ENCODE data around the gene CREG2. TPM values are rescaled to one million over a fixed set of nuclear protein-coding genes. Genes with fewer than 3 reads are reported as not detected.

Gene CREG2
- total RNA-seq, 4 donors from 2014 or later = not detected

- WGBS, 2 donors = 93 to 96% methylated on average over 7 of the region's 7 CpGs
- intact Hi-C loops (cut with DNase I; ENCODE audit: low total_unique reads) = no loop called here
- peak in 1 of 2 donors; percentile 15 for DNase-seq (ENCODE audit: low spot score in 2 of 2)
- TF ChIP-seq CTCF (IDR thresholded peaks at IDR 0.05) (no peak), POLR2A (IDR thresholded peaks at IDR 0.05) (no peak)
- no peak overlapping the region for H3K4me3 ChIP-seq (ENCODE audit: low read depth, poor library complexity, severe bottlenecking)
Measured at GRCh38 chr2:101359410-101359954, 27.8 kb downstream of the CREG2 start.

- H3K4me3 ChIP-seq (ENCODE audit: low read depth, poor library complexity, severe bottlenecking) = no peak overlapping the region
- intact Hi-C loops (cut with DNase I; ENCODE audit: low total_unique reads) = no loop called here
- TF ChIP-seq POLR2A (IDR thresholded peaks at IDR 0.05) (no peak), CTCF (IDR thresholded peaks at IDR 0.05) (no peak)
- no peak for DNase-seq (ENCODE audit: low spot score in 2 of 2)
Measured at GRCh38 chr2:101357376-101357775, 29.9 kb downstream of the CREG2 start.

- intact Hi-C loops (cut with DNase I; ENCODE audit: low total_unique reads) = no loop called here
- TF ChIP-seq CTCF (IDR thresholded peaks at IDR 0.05) (no peak), POLR2A (IDR thresholded peaks at IDR 0.05) (no peak)
- DNase-seq (ENCODE audit: low spot score in 2 of 2) = no peak
- H3K4me3 ChIP-seq (ENCODE audit: low read depth, poor library complexity, severe bottlenecking) = no peak overlapping the region
- WGBS, 2 donors = 73 to 75% methylated on average over 2 of the region's 2 CpGs
Measured at GRCh38 chr2:101356521-101356920, 30.8 kb downstream of the CREG2 start.

- TF ChIP-seq CTCF (IDR thresholded peaks at IDR 0.05) = no peak
- DNase-seq (ENCODE audit: low spot score in 2 of 2) = peak in 1 of 2 donors; percentile 15
- no peak overlapping the region for H3K4me3 ChIP-seq (ENCODE audit: low read depth, poor library complexity, severe bottlenecking)
- 79 to 84% methylated on average over 6 of the region's 6 CpGs for WGBS, 2 donors
- intact Hi-C loops (cut with DNase I; ENCODE audit: low total_unique reads) = no loop called here
Measured at GRCh38 chr2:101356055-101356454, 31.2 kb downstream of the CREG2 start.

GRCh38 chr2:101355401-101356054, 31.8 kb downstream of the CREG2 start:
- peak in 1 of 2 donors; percentile 25 for DNase-seq (ENCODE audit: low spot score in 2 of 2)
- intact Hi-C loops (cut with DNase I; ENCODE audit: low total_unique reads) = no loop called here
- TF ChIP-seq POLR2A (IDR thresholded peaks at IDR 0.05) (no peak), CTCF (IDR thresholded peaks at IDR 0.05) (no peak)
- H3K4me3 ChIP-seq (ENCODE audit: low read depth, poor library complexity, severe bottlenecking) = no peak overlapping the region
- 55 to 77% methylated on average over 10 of the region's 10 CpGs for WGBS, 2 donors

All from lower leg skin (tissue), 4 donors.